Measurements from ENCODE around the gene OLFML3. TPM values are rescaled to one million over a fixed set of nuclear protein-coding genes. Genes with fewer than 3 reads are reported as not detected.

Gene OLFML3
- total and polyA plus RNA-seq, 2 of the 8 experiments (the other 6 are each of a cell fraction or from before 2014, with no cell fraction given), result 56.0 to 72.3 TPM

- no peak overlapping the region for H2BK12ac ChIP-seq (ENCODE audit: low read depth, low read length)
- TF ChIP-seq JUN (IDR thresholded peaks at IDR 0.05; ENCODE audit: low read depth, low read length) (no peak), KDM1A (IDR thresholded peaks at IDR 0.05; ENCODE audit: borderline replicate concordance, low read length) (no peak), PHF8 (conservative IDR thresholded peaks at IDR 0.05; ENCODE audit: low read depth, low read length) (no peak), SP2 (IDR thresholded peaks at IDR 0.05; ENCODE audit: low read length) (no peak), CTCF (IDR thresholded peaks at IDR 0.05; ENCODE audit: control extremely low read depth in 1 of 3, insufficient read depth in 1 of 3, low read depth in 1 of 3, low read length in 3 of 3) (no peak), CBX5 (IDR thresholded peaks at IDR 0.05; ENCODE audit: low read depth, low read length) (no peak), E2F6 (IDR thresholded peaks at IDR 0.05) (no peak), SUZ12 (IDR thresholded peaks at IDR 0.05; ENCODE audit: low read length) (no peak), TAF1 (IDR thresholded peaks at IDR 0.05; ENCODE audit: low read depth, low read length) (no peak), BRCA1 (IDR thresholded peaks at IDR 0.05; ENCODE audit: low read depth, low read length) (no peak), NRF1 (IDR thresholded peaks at IDR 0.05; ENCODE audit: low read depth, low read length) (no peak)
Measured at GRCh38 chr1:113972954-113973353, 6.3 kb upstream of the OLFML3 start.

More at GRCh38 chr1:113972954-113973353, 6.3 kb upstream of the OLFML3 start:
- no peak overlapping the region for H3K4me3 ChIP-seq (ENCODE audit: extremely low read depth in 1 of 4, insufficient read depth in 2 of 4, low read depth in 3 of 4, low read length in 4 of 4)
- ChIA-PET POLR2A (ENCODE audit: partially characterized antibody) (no interaction called here), CTCF (ENCODE audit: partially characterized antibody) (no interaction called here)
- H3K4me1 ChIP-seq (replicated peaks in 1 of 4; ENCODE audit: control insufficient read depth in 3 of 4, insufficient read depth in 4 of 4, low read length in 3 of 4), result peaks cover 3 to 15% (median 8%) of the 10 kb centered on the region in 4 experiments; a peak in 6 of 7 replicates
- no peak for FAIRE-seq
- no peak overlapping the region for H2BK120ac ChIP-seq (replicated peaks; ENCODE audit: low read depth, low read length)
- H3K23ac ChIP-seq (ENCODE audit: insufficient read length), result no peak overlapping the region
- H3K79me1 ChIP-seq (ENCODE audit: low read depth, low read length), result 0 out of 2 replicates have a peak, but pooled peaks cover 2% of the 10 kb centered on the region
- H4K20me1 ChIP-seq (replicated peaks in 1 of 2; ENCODE audit: control insufficient read depth in 1 of 2, insufficient read depth in 2 of 2, low read length in 2 of 2), result no peaks in the 10 kb centered on the region
- no peak overlapping the region for H3K9ac ChIP-seq (replicated peaks in 1 of 4; ENCODE audit: extremely low read depth in 1 of 4, low read depth in 3 of 4, low read length in 3 of 4)
- no peak overlapping the region for H3K4me2 ChIP-seq (ENCODE audit: insufficient read depth in 1 of 2, low read depth in 2 of 2, low read length in 2 of 2)
- peaks cover 4 to 58% (median 42%) of the 10 kb centered on the region in 4 experiments; a peak in 7 of 8 replicates for H3K36me3 ChIP-seq (ENCODE audit: control insufficient read depth in 2 of 4, insufficient read depth in 4 of 4, low read length in 3 of 4)
- H2BK20ac ChIP-seq (ENCODE audit: low read length), result no peak overlapping the region
- no peak overlapping the region for H3K4ac ChIP-seq (replicated peaks; ENCODE audit: insufficient read length, low read depth, low read length)
- WGBS, 2 experiments (ENCODE audit: extremely low coverage in 1 of 2, insufficient coverage in 1 of 2, insufficient read length in 1 of 2, insufficient replicate concordance in 2 of 2, low coverage in 1 of 2, low lambda C conversion rate in 2 of 2, missing lambda C conversion rate in 1 of 2), result 86% methylated on average over 9 of the region's 9 CpGs; no CpG with 5 or more reads in 1 of the 2 experiments
- no peak overlapping the region for H2BK5ac ChIP-seq (ENCODE audit: low read depth, low read length)
- H3K27ac ChIP-seq (ENCODE audit: low read depth, low read length), result no peak overlapping the region
- H2BK15ac ChIP-seq (ENCODE audit: low read length), result no peak overlapping the region
- no peak overlapping the region for H4K91ac ChIP-seq (replicated peaks; ENCODE audit: insufficient read length, low read length)
- no peaks in the 10 kb centered on the region for H3K79me2 ChIP-seq (ENCODE audit: control insufficient read depth in 1 of 2, insufficient read depth in 2 of 2, low read length in 2 of 2)
- no peak for DNase-seq (ENCODE audit: low read depth in 1 of 2, low spot score in 2 of 2)
- H3K23me2 ChIP-seq (ENCODE audit: low read depth, low read length), result no peaks in the 10 kb centered on the region
- no peak overlapping the region; the same call in 1 of the 2 replicates for H4K8ac ChIP-seq (ENCODE audit: extremely low read depth, insufficient read depth, low read length)
- no peak overlapping the region for H2AFZ ChIP-seq (ENCODE audit: low read length)
- H3K9me3 ChIP-seq (ENCODE audit: insufficient read depth in 2 of 2, low read depth in 1 of 2, low read length in 1 of 2), result no peaks in the 10 kb centered on the region
- H3K18ac ChIP-seq (ENCODE audit: extremely low read depth, low read length), result no peak overlapping the region
- H3K27me3 ChIP-seq (replicated peaks in 1 of 4; ENCODE audit: control insufficient read depth in 3 of 4, extremely low read depth in 1 of 4, insufficient read depth in 3 of 4, low read length in 3 of 4), result no peaks in the 10 kb centered on the region
- H3K56ac ChIP-seq (replicated peaks; ENCODE audit: insufficient read length, low read depth, low read length), result no peak overlapping the region
- H2AK5ac ChIP-seq (ENCODE audit: low read depth, low read length), result no peak overlapping the region
- no peak overlapping the region for H3K14ac ChIP-seq (ENCODE audit: insufficient read length)
- H4K5ac ChIP-seq (ENCODE audit: insufficient read length, low read depth, low read length), result no peak overlapping the region

Data from H1 (cell line).